HEK293 (cell line): Measurements from ENCODE around the gene TRAP1.

Experiments
- CTCF ChIA-PET: fragments of 350-600 bp; formaldehyde crosslinking; extraction: SDS; loops from one replicate; lab custom pipeline; 2021; ENCODE audit warnings: antibody characterized with exemption; lab: Yijun Ruan, JAX
- POLR2A ChIA-PET: fragments of 300-600 bp; formaldehyde crosslinking; extraction: SDS; loops from one replicate; lab custom pipeline; 2020; ENCODE audit warnings: antibody characterized with exemption, inconsistent platforms; lab: Yijun Ruan, JAX
- H3K27ac ChIP-seq: fragments of 200-500 bp; sonication (Bioruptor generic); 2 replicates; pipeline ENCODE4 v1.5.1; 2014; ENCODE audit warnings: low read depth, low read length, control low read depth, inconsistent platforms; ENCODE audit errors: extremely low read depth
- H3K36me3 ChIP-seq, 2 experiments: fragments of 200-500 bp in 1 of 2; sonication (Bioruptor generic) in 1 of 2; 1 replicate in 1 of 2; 2 replicates in 1 of 2; pipeline ENCODE4 v1.5.1; 2014 to 2017; ENCODE audit warnings: inconsistent platforms in 2 of 2, low read length in 2 of 2; ENCODE audit not compliant: control insufficient read depth in 2 of 2, insufficient read depth in 1 of 2
- H3K4me1 ChIP-seq: fragments of 200-500 bp; sonication (Bioruptor generic); 2 replicates; pipeline ENCODE4 v1.5.1; 2014; ENCODE audit warnings: mild to moderate bottlenecking, low read length, inconsistent platforms; ENCODE audit not compliant: control insufficient read depth, insufficient read depth
- H3K4me3 ChIP-seq: 2 replicates; pipeline ENCODE4 v1.5.1; 2011; ENCODE audit warnings: low read depth, mild to moderate bottlenecking, control low read depth, low read length, moderate library complexity
- H3K9me3 ChIP-seq: fragments of 200-500 bp; sonication (Bioruptor generic); 2 replicates; pipeline ENCODE4 v1.5.1; 2014; ENCODE audit warnings: low read depth, low read length, inconsistent platforms; ENCODE audit not compliant: control insufficient read depth, insufficient read depth
- GFI1B ChIP-seq: fragments of 450-650 bp; formaldehyde crosslinking; IDR thresholded peaks from 2 replicates; pipeline ENCODE4 v1.5.1; 2016; ENCODE audit warnings: missing biosample characterization, missing genetic modification characterization
- KLF1 ChIP-seq: fragments of 450-650 bp; formaldehyde crosslinking; IDR thresholded peaks from 2 replicates; pipeline ENCODE4 v1.5.1; 2016; ENCODE audit warnings: missing biosample characterization, missing genetic modification characterization
- PRDM1 ChIP-seq: fragments of 450-650 bp; formaldehyde crosslinking; IDR thresholded peaks from 2 replicates; pipeline ENCODE4; 2016; ENCODE audit warnings: missing biosample characterization, missing genetic modification characterization
- PRDM6 ChIP-seq: fragments of 450-650 bp; formaldehyde crosslinking; IDR thresholded peaks from 2 replicates; pipeline ENCODE4 v1.5.1; 2017; ENCODE audit warnings: missing biosample characterization, missing genetic modification characterization
- RBAK ChIP-seq: fragments of 450-650 bp; formaldehyde crosslinking; IDR thresholded peaks from 2 replicates; pipeline ENCODE4 v1.5.1; 2016; ENCODE audit warnings: missing biosample characterization, missing genetic modification characterization
- SCRT2 ChIP-seq: fragments of 450-650 bp; formaldehyde crosslinking; IDR thresholded peaks from 2 replicates; pipeline ENCODE4 v1.5.1; 2016; ENCODE audit warnings: missing biosample characterization, missing genetic modification characterization
- SP2 ChIP-seq: fragments of 450-650 bp; formaldehyde crosslinking; IDR thresholded peaks from 2 replicates; pipeline ENCODE4 v1.5.1; 2016; ENCODE audit warnings: missing biosample characterization, missing genetic modification characterization
- ZBTB17 ChIP-seq: fragments of 450-650 bp; formaldehyde crosslinking; IDR thresholded peaks from 2 replicates; pipeline ENCODE4 v1.5.1; 2016; ENCODE audit warnings: missing biosample characterization, missing genetic modification characterization
- ZBTB6 ChIP-seq: fragments of 450-650 bp; formaldehyde crosslinking; IDR thresholded peaks from 2 replicates; pipeline ENCODE4 v1.5.1; 2017; ENCODE audit warnings: missing biosample characterization, missing genetic modification characterization
- ZFP69B ChIP-seq: fragments of 450-650 bp; formaldehyde crosslinking; IDR thresholded peaks from 2 replicates; pipeline ENCODE4 v1.5.1; 2016; ENCODE audit warnings: missing biosample characterization, missing genetic modification characterization
- ZNF223 ChIP-seq: fragments of 450-650 bp; formaldehyde crosslinking; IDR thresholded peaks from 2 replicates; pipeline ENCODE4 v1.5.1; 2016; ENCODE audit warnings: missing biosample characterization, missing genetic modification characterization
- ZNF274 ChIP-seq, 2 experiments: fragments of 200-500 bp in 1 of 2; fragments of 450-650 bp in 1 of 2; sonication (Bioruptor generic) in 1 of 2; formaldehyde crosslinking in 1 of 2; IDR thresholded peaks; 2 replicates each; pipeline versions ENCODE4 v1.5.1 to v1.6.1; 2014 to 2016; ENCODE audit warnings: borderline replicate concordance in 1 of 2, inconsistent platforms in 1 of 2, low read length in 1 of 2, missing biosample characterization in 1 of 2, missing genetic modification characterization in 1 of 2
- ZNF280D ChIP-seq: fragments of 450-650 bp; formaldehyde crosslinking; IDR thresholded peaks from 2 replicates; pipeline ENCODE4 v1.5.1; 2016; ENCODE audit warnings: missing biosample characterization, missing genetic modification characterization
- ZNF335 ChIP-seq: fragments of 450-650 bp; formaldehyde crosslinking; conservative IDR thresholded peaks from 2 replicates; pipeline ENCODE4 v1.5.1; 2016; ENCODE audit warnings: missing biosample characterization, missing genetic modification characterization
- ZNF391 ChIP-seq: fragments of 450-650 bp; formaldehyde crosslinking; IDR thresholded peaks from 2 replicates; pipeline ENCODE4 v1.5.1; 2016; ENCODE audit warnings: low read depth, missing biosample characterization, missing genetic modification characterization, borderline replicate concordance
- ZNF416 ChIP-seq: fragments of 450-650 bp; formaldehyde crosslinking; IDR thresholded peaks from 2 replicates; pipeline ENCODE4 v1.5.1; 2016; ENCODE audit warnings: missing biosample characterization, missing genetic modification characterization
- ZNF48 ChIP-seq: fragments of 450-650 bp; formaldehyde crosslinking; IDR thresholded peaks from 2 replicates; pipeline ENCODE4 v1.5.1; 2016; ENCODE audit warnings: missing biosample characterization, missing genetic modification characterization
- ZNF510 ChIP-seq: fragments of 450-650 bp; formaldehyde crosslinking; IDR thresholded peaks from 2 replicates; pipeline ENCODE4 v1.5.1; 2018; ENCODE audit warnings: mild to moderate bottlenecking, missing genetic modification characterization, missing biosample characterization; ENCODE audit not compliant: insufficient replicate concordance
- ZNF555 ChIP-seq: fragments of 450-650 bp; formaldehyde crosslinking; conservative IDR thresholded peaks from 2 replicates; pipeline ENCODE4 v1.5.1; 2017; ENCODE audit warnings: missing biosample characterization, mild to moderate bottlenecking, missing genetic modification characterization, inconsistent platforms
- ZNF560 ChIP-seq: fragments of 450-650 bp; formaldehyde crosslinking; IDR thresholded peaks from 2 replicates; pipeline ENCODE4 v1.5.1; 2017; ENCODE audit warnings: missing biosample characterization, missing genetic modification characterization, borderline replicate concordance
- ZNF596 ChIP-seq: fragments of 450-650 bp; IDR thresholded peaks from 2 replicates; pipeline ENCODE4 v1.5.0; 2018; ENCODE audit warnings: missing biosample characterization, mild to moderate bottlenecking, missing genetic modification characterization, moderate library complexity
- ZNF610 ChIP-seq: fragments of 450-650 bp; formaldehyde crosslinking; IDR thresholded peaks from 2 replicates; pipeline ENCODE4 v1.5.1; 2016; ENCODE audit warnings: missing biosample characterization, missing genetic modification characterization, borderline replicate concordance
- ZNF621 ChIP-seq: fragments of 450-650 bp; formaldehyde crosslinking; IDR thresholded peaks from 2 replicates; pipeline ENCODE4 v1.5.1; 2017; ENCODE audit warnings: missing biosample characterization, missing genetic modification characterization
- ZNF639 ChIP-seq: fragments of 450-650 bp; formaldehyde crosslinking; IDR thresholded peaks from 2 replicates; pipeline ENCODE4 v1.5.1; 2016; ENCODE audit warnings: missing biosample characterization, missing genetic modification characterization
- ZNF747 ChIP-seq: fragments of 450-650 bp; formaldehyde crosslinking; IDR thresholded peaks from 2 replicates; pipeline ENCODE4 v1.5.1; 2016; ENCODE audit warnings: missing biosample characterization, missing genetic modification characterization
- ZNF792 ChIP-seq: fragments of 450-650 bp; formaldehyde crosslinking; IDR thresholded peaks from 2 replicates; pipeline ENCODE4 v1.5.1; 2016; ENCODE audit warnings: missing biosample characterization, missing genetic modification characterization
- ZXDB ChIP-seq: fragments of 450-650 bp; formaldehyde crosslinking; IDR thresholded peaks from 2 replicates; pipeline ENCODE4 v1.5.1; 2016; ENCODE audit warnings: missing biosample characterization, missing genetic modification characterization

The TRAP1 gene

GRCh38 chr16:3611146-3611975 lies 106.0 kb downstream of the TRAP1 start, which contains the start of gene SLX4 (continued):
- TF ChIP-seq ZNF610 (tag by site-specific recombination), result no peak
- TF ChIP-seq, all 188 proteins: peak for 37

- H3K27ac ChIP-seq, result peak overlapping the region; percentile 64; the same call in 1 of the 2 replicates
- ChIA-PET POLR2A (no interaction called here), CTCF (no interaction called here)
- peak overlapping the region; percentile 63 for H3K4me3 ChIP-seq
- no peaks in the 10 kb centered on the region for H3K9me3 ChIP-seq
- peaks cover 0 to 11% of the 10 kb centered on the region in 2 experiments; a peak in 1 of 3 replicates for H3K36me3 ChIP-seq
- no peaks in the 10 kb centered on the region for H3K4me1 ChIP-seq
- TF ChIP-seq ZNF416 (tag by site-specific recombination) (no peak), KLF1 (tag by site-specific recombination) (no peak), ZNF48 (tag by site-specific recombination) (no peak), ZNF391 (tag by site-specific recombination) (no peak), SP2 (tag by site-specific recombination) (no peak), ZNF274 (IDR thresholded peaks at IDR 0.05; ENCODE audit: low read length) (no peak), ZNF274 (tag by site-specific recombination; IDR thresholded peaks at IDR 0.05; ENCODE audit: borderline replicate concordance) (no peak), ZNF596 (no peak), ZNF223 (tag by site-specific recombination) (no peak), ZXDB (tag by site-specific recombination) (no peak), ZBTB6 (no peak), PRDM6 (tag by site-specific recombination) (no peak), ZNF792 (no peak), ZNF555 (no peak), ZNF639 (tag by site-specific recombination) (no peak), ZBTB17 (tag by site-specific recombination) (peak; percentile 79; the same call in 1 of the 2 replicates), SCRT2 (peak; percentile 98), RBAK (no peak), ZNF510 (no peak), ZNF335 (tag by site-specific recombination) (peak; percentile 30), ZFP69B (tag by site-specific recombination) (no peak), ZNF280D (tag by site-specific recombination) (no peak), ZNF747 (no peak), ZNF621 (no peak), ZNF560 (tag by site-specific recombination) (no peak), GFI1B (tag by site-specific recombination) (no peak), PRDM1 (peak; percentile 65)
Measured at GRCh38 chr16:3610698-3611145, 106.6 kb downstream of the TRAP1 start.
